Neuron (in vitro differentiated cells): ENCODE results near the gene SLC25A26.
"Not testable (repeated sequence)": the region's sequence is repeated elsewhere in the genome, so short reads cannot be mapped to it uniquely, and the experiment has no call there.

Experiments used
- H2AFZ ChIP-seq: one replicate; pipeline ENCODE4 v1.6.1; 2013; ENCODE audit warnings: low read depth, mild to moderate bottlenecking, inconsistent platforms, low read length, moderate library complexity
- H3K27me3 ChIP-seq: one replicate; pipeline ENCODE4 v1.6.1; 2013; ENCODE audit warnings: low read length; ENCODE audit not compliant: insufficient read depth
- H3K36me3 ChIP-seq: one replicate; pipeline ENCODE4 v1.6.1; 2013; ENCODE audit warnings: low read length; ENCODE audit not compliant: insufficient read depth
- H3K4me1 ChIP-seq: one replicate; pipeline ENCODE4 v1.6.1; 2013; ENCODE audit warnings: low read length; ENCODE audit not compliant: insufficient read depth
- H3K4me3 ChIP-seq: 2 replicates; pipeline ENCODE4 v1.5.1; 2013; ENCODE audit warnings: mild to moderate bottlenecking, low read length, moderate library complexity
- H3K9me3 ChIP-seq: one replicate; pipeline ENCODE4 v1.6.1; 2013; ENCODE audit warnings: low read length

SLC25A26 gene

GRCh38 chr3:66411474-66411873 lies 190.7 kb downstream of the SLC25A26 start:
- H3K36me3 ChIP-seq = peaks cover 92% of the 10 kb centered on the region
- H3K27me3 ChIP-seq = no peaks in the 10 kb centered on the region
- no peak overlapping the region for H2AFZ ChIP-seq
- H3K4me3 ChIP-seq = no peak overlapping the region
- H3K4me1 ChIP-seq = no peaks in the 10 kb centered on the region
- no peaks in the 10 kb centered on the region for H3K9me3 ChIP-seq

- Histone ChIP-seq H3K9me3 (no peaks in the 10 kb centered on the region), H2AFZ (no peak overlapping the region), H3K27me3 (no peaks in the 10 kb centered on the region), H3K36me3 (peaks cover 91% of the 10 kb centered on the region), H3K4me1 (no peaks in the 10 kb centered on the region), H3K4me3 (no peak overlapping the region)
Measured at GRCh38 chr3:66411961-66412887, 191.4 kb downstream of the SLC25A26 start.

- Histone ChIP-seq H2AFZ (no peak overlapping the region), H3K27me3 (no peaks in the 10 kb centered on the region), H3K9me3 (no peaks in the 10 kb centered on the region), H3K4me3 (no peak overlapping the region), H3K36me3 (peaks cover 80% of the 10 kb centered on the region), H3K4me1 (peaks cover 8% of the 10 kb centered on the region)
Measured at GRCh38 chr3:66413151-66413751, 192.4 kb downstream of the SLC25A26 start.

- Histone ChIP-seq H3K36me3 (peaks cover 66% of the 10 kb centered on the region), H2AFZ (no peak overlapping the region), H3K9me3 (no peaks in the 10 kb centered on the region), H3K4me3 (no peak overlapping the region), H3K4me1 (peaks cover 22% of the 10 kb centered on the region), H3K27me3 (no peaks in the 10 kb centered on the region)
Measured at GRCh38 chr3:66414846-66415245, 194.0 kb downstream of the SLC25A26 start.

GRCh38 chr3:66415867-66416428 lies 195.1 kb downstream of the SLC25A26 start:
- peaks cover 22% of the 10 kb centered on the region for H3K4me1 ChIP-seq
- H3K27me3 ChIP-seq = no peaks in the 10 kb centered on the region
- H3K36me3 ChIP-seq = peaks cover 63% of the 10 kb centered on the region
- peaks cover 6% of the 10 kb centered on the region for H3K9me3 ChIP-seq
- no peak overlapping the region for H3K4me3 ChIP-seq
- no peak overlapping the region for H2AFZ ChIP-seq

GRCh38 chr3:66416556-66417304 lies 195.9 kb downstream of the SLC25A26 start:
- peaks cover 22% of the 10 kb centered on the region for H3K4me1 ChIP-seq
- H3K27me3 ChIP-seq = no peaks in the 10 kb centered on the region
- H3K9me3 ChIP-seq = peaks cover 9% of the 10 kb centered on the region
- H3K36me3 ChIP-seq = peaks cover 57% of the 10 kb centered on the region
- no peak overlapping the region for H2AFZ ChIP-seq
- no peak overlapping the region for H3K4me3 ChIP-seq

- peak overlapping the region; percentile 4 for H3K4me3 ChIP-seq
- H2AFZ ChIP-seq = no peak overlapping the region
- H3K36me3 ChIP-seq = peaks cover 40% of the 10 kb centered on the region
- peaks cover 22% of the 10 kb centered on the region for H3K4me1 ChIP-seq
- no peaks in the 10 kb centered on the region for H3K27me3 ChIP-seq
- H3K9me3 ChIP-seq = peaks cover 13% of the 10 kb centered on the region
Measured at GRCh38 chr3:66418475-66418931, 197.7 kb downstream of the SLC25A26 start.

- Histone ChIP-seq H3K36me3 (peaks cover 41% of the 10 kb centered on the region), H3K4me1 (peaks cover 22% of the 10 kb centered on the region), H2AFZ (no peak overlapping the region), H3K4me3 (peak overlapping the region; percentile 4), H3K9me3 (peaks cover 19% of the 10 kb centered on the region), H3K27me3 (no peaks in the 10 kb centered on the region)
Measured at GRCh38 chr3:66419036-66419435, 198.2 kb downstream of the SLC25A26 start.

- H3K36me3 ChIP-seq = peaks cover 25% of the 10 kb centered on the region
- H2AFZ ChIP-seq, H3K4me3 ChIP-seq, H3K27me3 ChIP-seq: not testable (repeated sequence)
- H3K4me1 ChIP-seq = peaks cover 22% of the 10 kb centered on the region
- peaks cover 21% of the 10 kb centered on the region for H3K9me3 ChIP-seq
Measured at GRCh38 chr3:66421144-66421543, 200.3 kb downstream of the SLC25A26 start.

GRCh38 chr3:66421893-66422292 lies 201.1 kb downstream of the SLC25A26 start:
- not testable (repeated sequence) for H2AFZ ChIP-seq, H3K4me3 ChIP-seq, H3K27me3 ChIP-seq
- peaks cover 17% of the 10 kb centered on the region for H3K36me3 ChIP-seq
- H3K9me3 ChIP-seq = peaks cover 21% of the 10 kb centered on the region
- peaks cover 22% of the 10 kb centered on the region for H3K4me1 ChIP-seq

GRCh38 chr3:66423791-66424190 lies 203.0 kb downstream of the SLC25A26 start:
- Histone ChIP-seq H3K27me3 (no peaks in the 10 kb centered on the region), H3K4me3 (no peak overlapping the region), H3K9me3 (peaks cover 21% of the 10 kb centered on the region), H3K4me1 (peaks cover 9% of the 10 kb centered on the region), H2AFZ (no peak overlapping the region), H3K36me3 (peaks cover 15% of the 10 kb centered on the region)

GRCh38 chr3:66425032-66425431 lies 204.2 kb downstream of the SLC25A26 start:
- Histone ChIP-seq H3K4me3 (no peak overlapping the region), H3K27me3 (no peaks in the 10 kb centered on the region), H3K36me3 (peaks cover 15% of the 10 kb centered on the region), H3K9me3 (peaks cover 20% of the 10 kb centered on the region), H2AFZ (no peak overlapping the region), H3K4me1 (peaks cover 3% of the 10 kb centered on the region)
